ENCODE results near the gene NPTX1.

Gene NPTX1

DNA sequence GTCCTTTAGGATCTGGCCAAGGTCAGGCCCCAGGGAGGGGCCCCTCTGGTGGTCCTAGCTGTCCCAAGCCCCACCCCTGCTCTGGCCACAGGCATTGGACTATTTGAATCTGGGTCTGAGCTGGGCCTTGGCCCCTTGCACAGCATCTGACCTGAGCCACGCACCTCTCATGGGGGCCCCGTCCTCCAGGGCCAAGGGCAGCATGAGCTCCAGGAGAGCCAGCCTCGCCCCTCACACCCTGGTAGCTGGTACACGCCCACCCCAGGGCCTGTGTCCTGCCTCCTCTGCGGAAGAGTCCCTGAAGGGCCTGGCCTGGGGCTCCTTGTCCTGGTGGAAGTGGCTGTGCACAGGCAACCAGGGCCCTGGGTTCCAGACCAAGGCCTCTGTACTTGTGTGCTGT lies 37.6 kb downstream of the NPTX1 start:
- no peak overlapping the region for H3K27ac ChIP-seq
- TF ChIP-seq, protein P1, sequence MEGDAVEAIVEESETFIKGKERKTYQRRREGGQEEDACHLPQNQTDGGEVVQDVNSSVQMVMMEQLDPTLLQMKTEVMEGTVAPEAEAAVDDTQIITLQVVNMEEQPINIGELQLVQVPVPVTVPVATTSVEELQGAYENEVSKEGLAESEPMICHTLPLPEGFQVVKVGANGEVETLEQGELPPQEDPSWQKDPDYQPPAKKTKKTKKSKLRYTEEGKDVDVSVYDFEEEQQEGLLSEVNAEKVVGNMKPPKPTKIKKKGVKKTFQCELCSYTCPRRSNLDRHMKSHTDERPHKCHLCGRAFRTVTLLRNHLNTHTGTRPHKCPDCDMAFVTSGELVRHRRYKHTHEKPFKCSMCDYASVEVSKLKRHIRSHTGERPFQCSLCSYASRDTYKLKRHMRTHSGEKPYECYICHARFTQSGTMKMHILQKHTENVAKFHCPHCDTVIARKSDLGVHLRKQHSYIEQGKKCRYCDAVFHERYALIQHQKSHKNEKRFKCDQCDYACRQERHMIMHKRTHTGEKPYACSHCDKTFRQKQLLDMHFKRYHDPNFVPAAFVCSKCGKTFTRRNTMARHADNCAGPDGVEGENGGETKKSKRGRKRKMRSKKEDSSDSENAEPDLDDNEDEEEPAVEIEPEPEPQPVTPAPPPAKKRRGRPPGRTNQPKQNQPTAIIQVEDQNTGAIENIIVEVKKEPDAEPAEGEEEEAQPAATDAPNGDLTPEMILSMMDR (IDR thresholded peaks at IDR 0.05) = no peak
- no peak for DNase-seq (ENCODE audit: low spot score)
- no peak overlapping the region for H3K4me3 ChIP-seq

DNA sequence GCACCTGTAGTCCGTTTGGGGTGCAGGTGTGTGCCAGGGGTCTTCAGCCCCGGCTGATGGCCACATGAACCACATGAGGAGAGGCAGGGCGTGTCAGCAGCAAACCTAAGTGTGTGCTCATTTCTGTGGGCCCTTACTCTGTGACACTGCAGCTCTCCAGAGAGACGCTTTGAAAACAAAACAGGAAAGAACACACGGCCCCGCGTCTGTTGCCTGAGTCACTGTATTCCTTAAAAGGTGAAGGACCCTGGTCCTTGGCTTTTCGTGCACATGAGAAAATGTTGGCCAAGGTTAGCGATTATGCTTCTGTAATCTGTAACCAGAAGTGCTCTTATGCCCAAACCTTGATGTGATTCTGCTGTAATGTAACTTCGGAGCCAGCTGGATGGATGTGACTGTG lies 38.9 kb downstream of the NPTX1 start:
- no peak overlapping the region for H3K27ac ChIP-seq
- DNase-seq (ENCODE audit: low spot score) = no peak
- TF ChIP-seq, protein P1 (IDR thresholded peaks at IDR 0.05) = no peak
- H3K4me3 ChIP-seq = no peak overlapping the region

DNA sequence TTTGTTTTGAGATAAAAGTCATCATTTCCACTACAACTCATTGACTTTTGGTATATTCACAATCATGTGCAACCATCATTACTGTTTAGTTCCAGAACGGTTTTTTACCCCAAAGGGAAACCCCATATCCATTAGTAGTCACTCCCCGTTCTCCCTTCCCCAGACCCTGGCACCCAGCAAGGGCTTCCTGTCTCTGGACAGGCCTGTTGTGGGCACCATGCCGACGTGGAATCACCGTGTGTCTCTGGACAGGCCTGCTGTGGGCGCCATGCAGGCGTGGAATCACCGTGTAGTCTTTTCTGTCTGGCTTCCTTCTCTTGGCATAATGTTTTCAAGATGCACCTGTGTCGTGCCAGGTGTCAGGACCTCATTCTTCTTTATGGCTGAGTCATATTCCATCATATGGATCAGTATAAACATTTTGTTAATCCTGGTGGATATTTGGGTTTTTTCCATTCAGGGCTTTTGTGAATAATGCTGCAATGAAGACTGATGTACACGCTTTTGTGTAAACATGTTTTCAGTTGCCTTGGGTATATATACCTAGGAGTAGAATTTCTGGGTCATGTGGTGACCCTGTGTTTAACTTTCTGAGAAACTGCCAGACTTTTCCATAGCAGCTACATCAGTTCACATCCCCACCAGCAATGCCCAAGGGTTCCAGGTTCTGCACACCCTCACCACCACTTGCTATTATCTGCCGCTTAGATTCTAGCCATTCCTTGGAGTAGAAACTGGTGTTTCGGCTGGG lies 42.3 kb downstream of the NPTX1 start:
- no peak for DNase-seq (ENCODE audit: low spot score)
- TF ChIP-seq, protein P1 (IDR thresholded peaks at IDR 0.05) = no peak
- Histone ChIP-seq H3K4me3 (no peak overlapping the region), H3K27ac (no peak overlapping the region)

DNA sequence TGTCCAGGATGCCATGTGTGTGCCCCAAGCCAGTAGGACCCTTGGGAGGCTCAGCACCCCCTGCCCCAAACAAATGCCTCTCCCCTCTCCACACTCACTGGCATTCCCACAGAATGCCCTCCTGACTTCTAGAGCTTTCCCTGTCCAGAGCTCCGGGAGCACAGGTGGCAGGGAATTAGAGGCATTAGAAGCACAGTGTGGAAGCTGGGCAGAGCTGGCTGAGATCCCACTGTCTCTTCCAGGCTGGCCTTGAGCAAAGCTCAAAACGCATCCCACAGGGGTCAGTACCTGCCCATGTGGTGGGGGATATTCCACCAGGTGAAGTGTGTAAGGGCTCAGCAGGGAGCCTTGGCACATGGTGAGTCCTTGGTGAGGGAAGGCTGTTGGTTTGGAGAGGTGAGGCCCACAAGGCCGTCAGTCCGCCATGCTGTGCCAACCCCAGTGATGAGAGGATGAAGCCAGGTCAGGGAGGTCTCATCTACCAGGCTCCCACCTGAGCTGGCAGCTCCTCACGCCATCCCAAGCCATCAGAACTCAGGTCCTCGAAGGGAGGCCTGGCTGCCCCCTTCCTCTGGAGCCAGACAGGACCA lies 43.4 kb downstream of the NPTX1 start:
- no peak for DNase-seq (ENCODE audit: low spot score)
- Histone ChIP-seq H3K27ac (no peak overlapping the region), H3K4me3 (no peak overlapping the region)
- TF ChIP-seq, protein P1 (IDR thresholded peaks at IDR 0.05) = no peak

DNA sequence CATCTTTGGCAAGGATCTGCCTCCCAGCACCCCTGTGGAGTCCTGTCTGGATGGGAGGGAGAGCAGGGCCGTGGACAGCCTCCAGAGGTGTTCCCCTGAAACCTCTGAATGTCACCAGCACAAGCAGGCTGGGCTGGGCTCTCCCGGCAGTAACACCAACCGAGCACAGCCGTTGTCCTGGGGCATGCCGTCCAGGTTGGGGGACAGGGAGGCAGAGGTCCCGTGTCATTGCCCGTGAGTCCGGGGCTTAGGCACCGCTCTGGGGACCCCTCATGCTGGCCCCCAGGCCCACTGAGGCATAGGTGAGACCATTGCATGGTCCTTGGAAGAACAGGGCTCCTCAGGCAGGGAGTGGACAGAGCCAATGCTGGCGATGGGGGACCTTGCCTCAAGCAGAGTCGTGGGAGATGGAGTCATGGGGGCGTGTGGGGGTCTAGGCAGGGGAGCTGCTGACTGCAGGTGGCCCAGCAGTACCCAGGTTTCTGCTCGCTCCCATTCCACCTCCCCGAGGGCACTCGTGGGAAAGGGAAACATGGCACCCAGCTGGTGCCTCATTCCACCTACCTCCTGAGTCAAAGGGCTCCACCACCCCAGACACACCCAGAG lies 44.0 kb downstream of the NPTX1 start:
- DNase-seq (ENCODE audit: low spot score) = no peak
- TF ChIP-seq, protein P1 (IDR thresholded peaks at IDR 0.05) = no peak
- H3K27ac ChIP-seq = no peak overlapping the region
- H3K4me3 ChIP-seq = no peak overlapping the region

DNA sequence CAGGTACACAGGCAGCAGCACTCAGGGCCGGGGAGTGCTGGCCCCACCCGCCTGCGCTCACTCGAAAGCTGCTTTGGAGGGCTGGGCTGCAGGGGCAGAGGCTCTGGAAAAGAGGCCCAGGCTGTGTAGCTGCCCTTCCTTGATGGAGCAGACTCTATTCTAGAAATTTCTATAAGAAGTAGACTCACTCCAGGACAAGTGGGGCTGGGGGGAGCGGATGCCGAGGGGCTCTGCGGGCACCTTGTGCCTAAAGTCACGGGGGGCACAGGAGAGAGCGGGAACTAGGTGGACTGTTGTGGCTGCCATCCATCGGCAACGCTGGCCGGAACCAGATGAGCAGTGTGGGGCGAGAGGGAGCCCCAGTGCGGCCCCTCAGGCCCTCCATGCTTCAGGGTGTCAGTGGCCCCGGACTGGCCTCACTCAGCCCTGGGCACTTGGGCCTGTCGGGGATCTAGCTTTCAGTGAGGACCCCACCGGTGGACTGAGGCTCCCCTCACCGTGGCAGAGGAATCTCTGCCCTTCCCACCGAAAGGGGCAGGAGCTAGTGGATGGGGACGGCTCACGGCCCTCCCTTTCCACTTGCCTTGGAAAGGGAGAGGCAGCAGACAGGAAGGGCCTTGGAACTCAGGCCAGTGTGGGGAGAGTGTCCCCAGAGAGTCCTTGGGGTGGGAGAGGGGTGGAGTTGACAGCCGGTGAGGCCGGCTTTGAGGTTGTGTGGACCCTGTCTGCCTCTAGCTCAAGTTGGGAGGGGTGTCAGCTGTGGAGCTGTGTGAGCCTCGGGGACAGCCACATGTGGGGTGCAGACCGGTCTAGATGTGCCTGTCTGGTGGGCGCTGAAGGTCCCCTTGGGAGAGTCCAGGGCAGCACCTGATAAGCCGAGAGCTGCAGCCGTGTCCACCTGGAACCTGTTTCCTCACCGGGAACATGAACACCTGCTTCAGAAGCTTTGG lies 44.9 kb downstream of the NPTX1 start:
- DNase-seq (ENCODE audit: low spot score) = no peak
- Histone ChIP-seq H3K4me3 (no peak overlapping the region), H3K27ac (no peak overlapping the region)
- TF ChIP-seq, protein P1 (IDR thresholded peaks at IDR 0.05) = no peak

All from coronary artery (tissue), 2 donors.